GM19395 (cell line): Measurements from ENCODE around the gene SEL1L3.
A peak's percentile ranks its signal among the peaks of the same experiment; 100 is the strongest.

Experiments used
- ATAC-seq: cut with Tn5 transposase; IDR thresholded peaks from one replicate; pipeline ENCODE4 v1.9.1; 2021; ENCODE audit warnings: mild to moderate bottlenecking, moderate library complexity; ENCODE audit not compliant: unreplicated experiment

The SEL1L3 gene

GRCh38 chr4:25857403-25857802, 5.4 kb downstream of the SEL1L3 start:
- ATAC-seq: no peak

GRCh38 chr4:25856756-25857155, 6.0 kb downstream of the SEL1L3 start:
- ATAC-seq: no peak

GRCh38 chr4:25852103-25852502, 10.7 kb downstream of the SEL1L3 start:
- ATAC-seq: no peak

- ATAC-seq: no peak
Measured at GRCh38 chr4:25847329-25847728, 15.5 kb downstream of the SEL1L3 start.

- ATAC-seq: no peak
Measured at GRCh38 chr4:25845841-25846653, 16.7 kb downstream of the SEL1L3 start.

GRCh38 chr4:25844961-25845712, 17.7 kb downstream of the SEL1L3 start:
- no peak for ATAC-seq

- ATAC-seq: peak; percentile 55
Measured at GRCh38 chr4:25843340-25844097, 19.3 kb downstream of the SEL1L3 start.

GRCh38 chr4:25842229-25842845, 20.5 kb downstream of the SEL1L3 start:
- ATAC-seq: peak; percentile 81

GRCh38 chr4:25839687-25840086, 23.1 kb downstream of the SEL1L3 start:
- ATAC-seq: no peak

- ATAC-seq: no peak
Measured at GRCh38 chr4:25839233-25839632, 23.6 kb downstream of the SEL1L3 start.

GRCh38 chr4:25838526-25838925, 24.3 kb downstream of the SEL1L3 start:
- ATAC-seq: no peak

- no peak for ATAC-seq
Measured at GRCh38 chr4:25837107-25837506, 25.7 kb downstream of the SEL1L3 start.

GRCh38 chr4:25835384-25835783, 27.4 kb downstream of the SEL1L3 start:
- no peak for ATAC-seq

- ATAC-seq: no peak
Measured at GRCh38 chr4:25834411-25835107, 28.2 kb downstream of the SEL1L3 start.

GRCh38 chr4:25830548-25830947, 32.2 kb downstream of the SEL1L3 start:
- ATAC-seq: no peak

GRCh38 chr4:25827897-25828296, 34.9 kb downstream of the SEL1L3 start:
- no peak for ATAC-seq

GRCh38 chr4:25827373-25827772, 35.4 kb downstream of the SEL1L3 start:
- ATAC-seq: no peak

GRCh38 chr4:25826074-25826752, 36.6 kb downstream of the SEL1L3 start:
- ATAC-seq: no peak

- ATAC-seq: no peak
Measured at GRCh38 chr4:25823632-25824031, 39.2 kb downstream of the SEL1L3 start.

- ATAC-seq: no peak
Measured at GRCh38 chr4:25821899-25822298, 40.9 kb downstream of the SEL1L3 start.
